HG02938 (cell line): Measurements from ENCODE around the gene DHCR24.

Experiments
- ATAC-seq: cut with Tn5 transposase; IDR thresholded peaks from one replicate; pipeline ENCODE4 v1.9.1; 2021; ENCODE audit warnings: mild to moderate bottlenecking, moderate library complexity; ENCODE audit not compliant: unreplicated experiment

Gene DHCR24

GRCh38 chr1:54865238-54866073 lies 21.5 kb downstream of the DHCR24 start:
- ATAC-seq = no peak

- no peak for ATAC-seq
Measured at GRCh38 chr1:54864460-54865208, 22.4 kb downstream of the DHCR24 start.

GRCh38 chr1:54863267-54863665 lies 23.7 kb downstream of the DHCR24 start:
- ATAC-seq = no peak

GRCh38 chr1:54861070-54861761 lies 25.8 kb downstream of the DHCR24 start:
- no peak for ATAC-seq

- no peak for ATAC-seq
Measured at GRCh38 chr1:54859700-54860391, 27.1 kb downstream of the DHCR24 start.

- no peak for ATAC-seq
Measured at GRCh38 chr1:54857746-54858561, 29.0 kb downstream of the DHCR24 start.

- no peak for ATAC-seq
Measured at GRCh38 chr1:54857141-54857540, 29.9 kb downstream of the DHCR24 start.

- no peak for ATAC-seq
Measured at GRCh38 chr1:54854381-54855020, 32.5 kb downstream of the DHCR24 start.

GRCh38 chr1:54853793-54854370 lies 33.1 kb downstream of the DHCR24 start:
- no peak for ATAC-seq

GRCh38 chr1:54853096-54853792 lies 33.8 kb downstream of the DHCR24 start:
- ATAC-seq = no peak

- no peak for ATAC-seq
Measured at GRCh38 chr1:54851936-54852524, 35.0 kb downstream of the DHCR24 start.

GRCh38 chr1:54851406-54851805 lies 35.6 kb downstream of the DHCR24 start:
- ATAC-seq = no peak

- ATAC-seq = no peak
Measured at GRCh38 chr1:54850737-54851136, 36.3 kb downstream of the DHCR24 start.

- no peak for ATAC-seq
Measured at GRCh38 chr1:54850069-54850730, 36.8 kb downstream of the DHCR24 start.

GRCh38 chr1:54849219-54850068 lies 37.6 kb downstream of the DHCR24 start:
- no peak for ATAC-seq

GRCh38 chr1:54848134-54848948 lies 38.7 kb downstream of the DHCR24 start:
- ATAC-seq = no peak
